Stromal cell of bone marrow (primary cell): ENCODE results near the gene EYA2.
"Not testable (repeated sequence)": the region's sequence is repeated elsewhere in the genome, so short reads cannot be mapped to it uniquely, and the experiment has no call there.

Experiments
- DNase-seq: peaks from one replicate; pipeline ENCODE4 v3.0.0-alpha.2; 2012; ENCODE audit warnings: low read depth

The EYA2 gene

DNA sequence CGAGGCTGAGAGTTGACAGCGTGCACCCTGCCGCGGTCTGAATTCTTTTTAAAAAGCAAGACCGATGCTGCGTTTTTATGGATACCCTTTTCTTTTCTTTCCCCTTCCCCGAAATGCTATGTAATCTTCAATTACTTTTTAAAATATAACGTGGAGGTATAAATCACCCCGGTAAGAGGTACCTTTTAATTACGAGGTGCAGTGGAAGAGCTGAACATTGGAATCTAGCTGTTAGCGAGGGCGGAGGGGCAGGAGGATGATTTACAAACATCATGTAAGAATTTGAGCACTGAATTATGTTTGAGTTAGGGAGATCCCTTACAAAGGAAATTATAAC lies 1.2 kb downstream of the EYA2 start:
- DNase-seq, result no peak

DNA sequence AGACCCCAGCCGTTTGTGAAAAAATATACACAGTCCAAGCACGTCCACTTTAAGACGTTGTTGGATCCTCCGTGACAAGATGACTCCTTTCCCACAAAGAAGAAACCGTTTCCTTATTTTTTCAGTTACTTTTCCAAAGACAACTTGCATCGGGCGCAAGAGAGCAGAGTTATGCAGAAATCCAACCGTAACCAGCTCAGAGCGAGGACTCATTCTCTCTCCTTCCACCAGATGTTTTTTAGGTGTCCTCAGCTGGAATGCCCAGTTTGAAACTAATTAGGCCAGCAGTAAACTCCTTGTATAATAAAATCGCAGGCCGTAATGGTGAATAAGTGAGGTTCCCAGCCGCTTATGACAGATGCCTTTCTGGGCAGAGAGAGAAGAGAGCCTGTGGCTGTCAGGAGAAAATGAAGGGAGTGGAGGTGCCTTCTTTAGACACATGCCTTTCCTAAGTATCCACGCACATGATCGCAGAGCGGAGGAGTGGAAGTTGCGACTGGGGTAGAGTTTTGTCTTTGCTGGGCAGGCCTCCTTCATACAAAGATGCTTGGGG lies 2.8 kb downstream of the EYA2 start:
- no peak for DNase-seq

DNA sequence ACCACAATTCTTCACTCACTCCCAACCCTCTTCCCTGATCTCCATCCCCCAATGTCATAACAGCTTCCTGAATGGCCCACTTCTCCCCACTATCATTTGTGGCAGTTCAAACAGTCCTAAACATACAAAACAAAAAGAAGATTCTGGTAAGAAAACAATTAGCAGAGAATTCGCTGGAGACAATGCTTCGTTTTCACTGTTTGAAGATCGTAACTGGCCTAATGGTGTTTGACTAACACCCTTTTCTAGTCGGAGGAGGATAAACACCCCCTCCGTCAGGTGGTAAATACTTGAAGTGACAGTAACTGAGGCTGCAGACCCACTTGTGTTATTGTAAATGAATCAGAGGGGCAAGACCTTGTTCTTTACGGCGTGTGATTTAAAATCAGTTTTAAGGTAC lies 3.8 kb downstream of the EYA2 start:
- DNase-seq, result no peak

DNA sequence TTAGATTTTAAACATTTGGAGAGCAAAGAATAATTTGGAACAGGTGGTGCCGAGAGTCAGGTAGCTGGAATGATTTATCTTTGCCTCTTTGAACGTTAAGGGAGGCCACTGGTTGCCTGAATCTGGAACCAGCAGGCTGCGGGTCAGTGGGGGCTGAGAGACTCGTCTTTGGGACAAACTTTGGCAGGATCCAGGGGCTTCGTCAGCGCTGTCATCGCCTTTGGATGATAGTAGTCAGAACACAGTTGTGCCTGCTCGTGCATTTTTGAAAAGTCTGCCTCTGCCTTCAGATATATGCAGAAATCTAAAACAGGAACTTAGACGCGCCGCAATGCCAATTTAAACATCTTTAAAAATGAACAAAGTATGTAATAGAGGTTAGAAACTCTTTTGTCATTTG lies 5.0 kb downstream of the EYA2 start:
- DNase-seq, result no peak

DNA sequence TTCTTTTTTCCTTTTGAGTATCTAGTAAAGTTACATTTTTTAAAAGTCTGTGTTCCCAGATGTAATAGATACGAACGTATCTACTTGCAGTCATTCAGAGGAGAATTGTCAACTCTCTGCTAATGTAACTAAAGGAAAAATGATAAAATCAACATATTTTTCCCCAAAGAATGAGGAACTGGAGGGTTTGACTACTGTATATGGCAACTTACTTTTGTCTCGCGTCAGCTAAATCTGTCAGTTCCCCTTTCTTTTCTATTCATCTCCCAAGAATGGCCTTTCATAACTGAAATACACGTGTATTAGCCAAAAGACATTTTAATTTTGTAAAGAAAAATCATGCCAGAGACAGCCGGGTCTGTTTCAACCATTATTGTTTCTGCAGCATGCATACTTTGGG lies 5.4 kb downstream of the EYA2 start:
- no peak for DNase-seq

DNA sequence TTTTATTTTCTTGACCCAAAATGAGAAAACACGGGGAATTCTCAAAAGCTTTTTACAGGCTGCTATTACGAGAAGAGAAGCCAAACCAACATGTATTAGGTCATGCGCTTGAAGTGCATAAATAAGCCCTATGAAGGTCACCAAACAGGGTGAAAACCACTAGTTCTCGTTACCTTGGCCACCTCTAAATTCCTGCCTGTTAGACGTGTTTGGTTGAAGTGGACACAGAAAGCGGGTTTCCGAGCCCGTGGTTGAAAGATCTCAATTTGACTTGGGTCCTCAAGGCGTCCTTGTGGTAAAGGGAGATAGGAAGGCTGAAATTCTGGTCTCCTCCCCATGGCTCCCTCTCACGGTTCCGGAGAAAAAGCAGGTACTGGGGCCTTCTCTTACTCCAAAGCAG lies 6.2 kb downstream of the EYA2 start:
- DNase-seq, result no peak

DNA sequence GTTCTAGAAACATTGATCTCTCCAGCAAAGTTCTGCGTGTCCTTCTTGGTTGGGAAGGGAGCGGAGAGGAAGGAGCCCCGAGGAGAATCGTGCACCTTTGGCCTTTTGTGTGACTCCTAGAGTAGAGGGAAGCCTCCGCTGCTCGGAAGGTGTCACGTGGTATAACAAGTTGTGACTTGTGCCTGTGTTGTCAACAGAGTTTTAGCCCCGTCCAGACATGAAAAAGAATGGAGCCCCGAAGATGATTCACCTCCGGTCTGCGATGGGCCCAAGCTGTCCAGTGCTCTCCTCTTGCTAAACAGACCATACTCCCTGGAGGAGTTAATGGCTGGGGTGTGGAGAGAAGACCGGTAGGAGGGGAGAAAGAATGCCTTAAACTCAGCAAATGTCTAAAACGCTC lies 7.0 kb downstream of the EYA2 start:
- DNase-seq, result no peak

DNA sequence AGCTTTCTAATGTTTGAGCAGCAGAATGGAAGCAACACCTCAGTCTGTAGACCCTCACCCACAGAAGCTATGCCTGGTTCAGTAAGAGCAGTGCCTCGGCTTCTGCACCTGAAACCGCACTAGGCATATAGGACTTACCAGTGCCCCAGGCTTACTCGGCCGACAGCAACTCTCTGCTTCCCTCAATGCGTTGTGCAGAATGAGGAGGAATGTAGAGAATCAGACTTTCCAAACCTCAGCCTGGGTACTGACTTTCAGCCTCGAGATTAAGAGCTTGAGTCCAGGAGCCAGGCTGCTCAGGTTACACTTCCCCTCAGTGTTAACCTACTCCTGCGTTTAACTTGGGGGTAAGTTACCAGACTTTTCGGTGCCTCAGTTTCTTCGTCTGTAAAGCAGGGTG lies 8.6 kb downstream of the EYA2 start:
- no peak for DNase-seq

DNA sequence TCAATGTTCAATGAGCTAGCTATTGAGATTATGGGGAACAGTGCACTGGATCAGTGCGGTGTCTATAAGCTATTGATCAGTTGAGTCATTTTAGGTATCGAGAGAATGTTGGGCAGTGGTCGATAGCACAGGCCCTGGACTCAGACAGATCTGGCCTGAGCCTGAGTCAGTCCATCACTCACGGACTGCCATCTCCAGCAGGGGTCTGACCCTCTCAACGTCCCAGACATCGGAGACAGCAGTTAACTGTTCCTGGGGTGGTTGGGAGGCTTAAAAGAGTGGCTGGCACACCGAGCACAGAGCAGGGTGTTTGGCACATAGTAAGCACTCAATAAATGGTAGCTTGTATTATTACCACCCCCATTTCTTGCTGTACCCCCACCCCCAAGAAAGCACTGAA lies 9.3 kb downstream of the EYA2 start:
- DNase-seq, result no peak

DNA sequence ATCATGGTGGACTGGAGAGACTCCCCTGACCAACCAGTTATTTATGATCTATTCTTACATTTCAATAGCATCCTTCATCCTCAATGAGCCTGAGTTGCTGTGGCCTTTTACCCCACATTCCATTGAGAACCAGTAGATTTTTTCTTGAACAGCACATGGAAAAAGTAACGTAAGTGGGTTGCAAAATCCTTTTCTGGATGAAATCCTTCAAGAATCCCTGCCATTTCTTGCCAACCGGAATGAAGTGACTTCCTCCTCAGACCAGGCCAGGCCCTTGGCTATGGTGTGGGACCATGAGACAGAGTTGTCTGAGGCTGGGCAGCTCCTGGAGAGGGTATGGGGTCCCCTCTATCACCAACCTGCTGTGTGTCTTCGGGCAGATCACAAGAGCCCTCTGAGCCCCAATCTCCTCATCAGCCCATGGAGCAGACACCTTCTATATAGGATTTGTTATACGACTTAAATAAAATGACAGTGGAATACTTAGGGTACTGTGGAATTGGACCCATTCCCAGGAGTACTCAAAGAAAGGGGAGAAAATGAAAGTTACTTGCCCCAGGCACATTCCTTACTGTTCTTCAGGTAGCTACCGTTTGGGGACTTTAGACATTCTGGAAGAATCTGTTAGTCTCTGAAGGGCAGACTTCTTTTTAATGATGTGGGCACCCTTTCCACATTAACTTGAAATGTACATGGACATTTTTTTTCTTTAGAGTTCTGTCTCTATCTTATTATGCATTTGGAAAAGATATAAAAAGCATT lies 10.9 kb downstream of the EYA2 start:
- DNase-seq, result no peak

DNA sequence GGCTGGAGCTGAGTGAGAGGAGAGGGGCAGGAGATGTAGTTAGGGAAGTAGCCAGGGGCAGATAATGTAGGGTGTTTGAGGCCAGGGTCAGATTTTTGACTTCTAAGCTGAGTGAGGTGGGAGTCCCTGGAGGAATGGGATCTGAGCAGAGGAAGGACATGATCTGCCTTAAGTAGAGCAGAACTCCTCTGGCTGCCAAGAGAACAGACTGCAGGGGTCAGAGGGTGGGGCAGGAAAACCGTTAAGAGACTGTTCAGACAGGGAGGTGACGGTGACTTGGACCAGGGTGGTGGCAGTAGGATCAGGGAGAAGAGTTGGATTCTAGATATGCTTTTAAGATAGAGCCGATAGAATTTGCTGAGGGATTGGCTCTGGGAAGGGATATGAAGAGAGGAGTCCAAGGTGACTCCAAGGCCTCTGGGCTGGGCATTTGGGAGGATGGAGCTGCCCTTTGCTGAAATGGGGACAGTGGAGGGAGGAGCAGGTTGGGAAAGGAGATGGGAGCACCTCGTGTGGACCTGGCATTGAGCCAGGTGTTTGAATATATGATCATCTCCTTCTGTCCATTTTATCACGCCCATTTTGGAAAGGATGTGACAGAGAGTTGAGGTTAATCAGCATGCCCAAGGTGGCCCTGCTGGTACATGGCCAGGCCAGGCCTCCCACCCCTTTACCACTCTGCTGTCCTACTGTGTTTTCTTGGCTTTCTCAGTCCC lies 18.8 kb downstream of the EYA2 start:
- DNase-seq, result no peak

DNA sequence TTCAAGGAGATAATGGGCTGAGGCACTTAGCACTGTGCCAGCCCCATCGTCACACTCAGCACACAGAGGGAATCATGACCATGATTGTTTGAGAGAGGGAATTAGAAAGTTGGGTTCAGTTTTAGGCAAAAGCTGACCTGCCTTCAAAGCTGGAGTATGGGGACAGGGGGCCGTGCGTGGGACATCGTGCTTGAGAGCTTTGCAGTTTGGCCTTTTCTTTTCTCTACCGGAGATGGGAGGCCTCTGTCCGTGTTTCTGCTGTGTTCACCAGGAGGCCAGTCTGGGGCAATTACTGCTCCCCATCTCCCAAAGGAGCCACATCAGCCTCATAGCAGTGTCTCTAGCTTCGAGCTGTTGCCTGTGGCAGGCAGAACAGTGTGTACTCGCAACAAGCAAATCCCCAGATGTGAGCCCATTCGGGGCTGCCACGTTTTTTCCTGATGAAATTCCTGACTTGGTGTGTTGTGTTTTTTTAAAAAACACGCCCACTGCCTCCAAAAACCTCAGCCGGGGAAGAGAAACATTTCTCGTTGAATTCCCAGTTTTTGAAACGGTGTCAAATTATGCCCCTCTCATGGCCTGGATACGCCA lies 20.2 kb downstream of the EYA2 start:
- peak; percentile 50 for DNase-seq

DNA sequence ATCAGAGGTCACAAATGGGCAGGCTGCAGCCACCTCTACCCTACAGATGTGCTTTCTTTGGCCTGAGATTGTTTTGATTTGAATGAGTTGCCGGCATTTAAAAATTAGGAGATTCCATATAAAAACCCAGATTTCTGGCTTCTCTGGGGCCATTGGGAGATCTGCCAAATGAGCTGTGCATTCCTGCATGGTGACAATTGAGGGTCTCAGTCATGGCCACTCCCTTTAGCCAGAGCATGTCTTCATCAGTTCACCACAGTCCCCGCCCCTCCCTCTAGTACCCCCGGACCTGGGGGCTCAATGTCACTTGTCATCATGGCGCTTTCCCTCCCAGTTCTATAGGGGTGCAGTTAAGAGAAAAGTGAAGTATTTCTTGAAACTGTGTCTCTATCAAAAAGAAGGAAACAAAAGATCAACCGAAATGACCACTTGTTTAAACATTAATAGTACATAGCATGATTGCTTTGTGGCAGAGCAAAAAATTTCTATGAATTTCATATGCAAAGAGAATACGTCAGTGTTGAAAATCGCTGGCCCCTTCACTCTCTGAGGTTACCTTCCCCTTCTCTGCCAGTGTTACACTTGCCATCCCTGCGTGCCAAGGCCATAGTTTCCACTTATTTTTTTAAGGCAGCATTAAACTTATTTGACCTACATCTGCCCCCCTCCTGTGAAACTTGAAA lies 21.1 kb downstream of the EYA2 start:
- DNase-seq, result no peak

DNA sequence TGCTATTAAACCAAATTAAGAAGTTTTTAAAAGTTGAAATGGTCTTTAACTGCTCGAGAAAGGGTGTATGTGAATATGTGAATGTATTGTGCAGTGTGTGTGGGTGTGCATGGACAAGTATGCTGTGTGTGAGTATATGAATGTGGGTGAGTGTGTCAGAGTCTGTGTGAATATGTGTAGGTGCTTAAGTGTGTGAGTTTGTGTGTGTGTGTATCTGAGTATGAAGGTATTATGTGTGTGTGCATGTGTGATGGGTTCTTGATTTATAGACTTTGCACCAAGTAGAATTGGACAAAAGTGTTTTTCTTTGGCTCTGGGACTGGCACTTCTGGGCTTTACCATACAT lies 21.6 kb downstream of the EYA2 start:
- no peak for DNase-seq

DNA sequence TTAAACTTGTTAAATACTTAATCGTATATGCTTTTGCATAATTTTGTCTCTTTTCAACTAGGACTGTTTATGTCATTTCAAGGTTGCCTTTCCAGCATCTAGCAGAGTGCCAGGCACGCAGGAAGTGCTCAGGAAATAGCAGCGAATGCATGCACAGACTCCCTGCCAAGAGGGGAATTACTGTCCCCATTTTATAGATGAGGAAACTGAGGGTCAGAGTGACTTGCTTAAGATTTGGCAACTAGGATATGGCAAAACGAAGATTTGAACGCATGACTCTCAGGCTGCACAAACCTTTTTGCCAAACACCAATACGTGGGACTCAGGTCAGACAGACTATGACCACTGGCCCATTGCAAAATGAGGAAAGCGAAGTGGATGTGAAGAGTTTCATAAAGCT lies 22.5 kb downstream of the EYA2 start:
- no peak for DNase-seq

DNA sequence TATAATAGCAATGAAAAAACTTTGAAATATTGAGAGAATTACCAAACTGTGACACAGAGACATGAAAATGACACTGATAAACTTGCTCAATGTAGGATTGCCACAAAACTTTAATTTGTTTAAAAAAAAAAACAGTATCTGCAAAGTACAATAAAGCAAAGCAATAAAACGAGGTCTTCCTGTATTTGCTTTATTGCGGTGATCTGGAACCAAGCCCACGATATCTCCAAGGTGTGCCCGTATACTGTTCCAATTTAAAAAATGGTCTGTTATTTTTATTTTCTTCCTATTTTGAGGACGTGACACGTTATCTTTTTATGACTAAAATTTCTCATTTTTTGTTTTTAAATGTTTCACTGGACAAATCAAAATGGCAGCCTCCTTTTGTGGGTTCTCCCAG lies 25.5 kb downstream of the EYA2 start:
- no peak for DNase-seq

DNA sequence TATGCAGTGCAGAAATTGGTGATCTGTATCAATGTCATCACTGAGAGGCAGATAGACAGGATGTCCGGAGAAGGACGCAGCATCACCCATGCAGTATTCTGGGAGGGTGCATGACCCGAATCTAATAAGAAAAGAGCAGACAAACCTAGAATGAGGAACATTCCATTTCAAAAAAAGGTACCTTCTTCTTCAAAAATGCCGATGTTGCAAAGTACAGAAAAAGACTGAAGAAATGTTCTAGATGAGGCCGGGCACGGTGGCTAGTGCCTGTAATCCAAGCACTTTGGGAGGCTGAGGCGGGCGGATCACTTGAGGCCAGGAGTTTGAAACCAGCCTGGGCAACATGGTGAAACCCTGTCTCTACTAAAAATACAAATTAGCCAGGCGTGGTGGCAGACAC lies 28.2 kb downstream of the EYA2 start:
- DNase-seq, result not testable (repeated sequence)

DNA sequence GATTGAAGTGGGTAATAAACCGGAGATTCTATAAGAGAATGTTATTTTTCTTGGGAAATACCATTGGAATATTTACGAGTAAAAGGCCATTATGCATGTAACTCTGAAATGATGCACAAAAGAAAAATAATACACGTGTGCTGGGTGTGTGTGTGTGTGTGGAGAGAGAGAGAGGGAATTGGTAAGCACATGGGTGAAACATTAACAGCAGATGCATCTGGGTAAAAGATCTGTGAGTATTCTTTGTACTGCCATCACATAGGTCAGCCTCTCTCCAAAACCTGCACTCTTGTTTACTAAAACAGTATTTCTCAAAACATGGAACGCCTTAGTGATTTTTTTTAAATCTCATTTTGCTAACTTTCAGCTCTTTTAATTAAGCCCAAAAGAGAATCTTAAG lies 28.9 kb downstream of the EYA2 start:
- no peak for DNase-seq

DNA sequence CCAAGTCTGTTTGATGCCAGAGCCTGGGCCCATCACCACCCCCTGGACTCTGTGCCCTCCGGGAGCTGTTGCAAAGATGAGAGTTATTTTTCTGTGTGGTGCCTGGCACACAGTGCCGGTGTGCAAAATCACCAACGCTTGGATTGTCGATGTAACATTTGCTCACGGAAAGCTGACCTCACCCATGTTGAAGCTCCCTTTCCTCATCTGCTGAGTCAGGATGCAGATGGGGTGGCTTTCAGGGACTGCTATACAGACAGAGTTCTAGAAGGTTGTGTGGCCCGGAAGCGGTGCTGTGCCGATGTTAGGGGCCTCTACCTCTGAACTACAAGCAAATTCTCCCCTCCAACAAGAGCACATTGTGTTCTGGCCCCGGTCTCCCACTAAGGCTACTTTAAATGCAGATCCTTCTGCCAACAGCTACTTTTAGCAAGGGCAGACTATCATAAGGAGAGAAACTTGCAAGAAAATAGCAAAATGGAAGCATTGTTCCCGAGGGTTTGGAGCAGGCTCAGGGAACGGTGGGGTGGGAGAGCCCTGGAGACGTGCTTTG lies 34.0 kb downstream of the EYA2 start:
- DNase-seq, result peak; percentile 67

DNA sequence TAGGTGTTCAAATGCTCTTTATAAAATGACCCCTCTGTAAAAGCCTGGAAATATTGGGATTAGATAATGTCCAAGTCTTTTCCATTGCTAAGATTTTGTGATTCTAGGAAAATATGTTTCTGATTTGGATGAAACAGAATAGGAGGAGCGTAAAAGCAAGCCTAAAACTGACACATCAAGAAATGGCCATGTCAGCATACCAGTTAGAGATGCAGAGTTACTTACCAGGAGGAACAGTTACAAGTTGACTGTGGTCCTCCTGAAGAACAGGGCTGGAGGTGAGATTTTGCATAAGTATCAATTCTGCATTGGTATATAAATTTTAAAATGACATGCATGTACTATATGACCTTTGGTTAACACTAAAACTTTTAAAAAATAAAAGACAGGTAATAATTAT lies 35.3 kb downstream of the EYA2 start:
- DNase-seq, result no peak

DNA sequence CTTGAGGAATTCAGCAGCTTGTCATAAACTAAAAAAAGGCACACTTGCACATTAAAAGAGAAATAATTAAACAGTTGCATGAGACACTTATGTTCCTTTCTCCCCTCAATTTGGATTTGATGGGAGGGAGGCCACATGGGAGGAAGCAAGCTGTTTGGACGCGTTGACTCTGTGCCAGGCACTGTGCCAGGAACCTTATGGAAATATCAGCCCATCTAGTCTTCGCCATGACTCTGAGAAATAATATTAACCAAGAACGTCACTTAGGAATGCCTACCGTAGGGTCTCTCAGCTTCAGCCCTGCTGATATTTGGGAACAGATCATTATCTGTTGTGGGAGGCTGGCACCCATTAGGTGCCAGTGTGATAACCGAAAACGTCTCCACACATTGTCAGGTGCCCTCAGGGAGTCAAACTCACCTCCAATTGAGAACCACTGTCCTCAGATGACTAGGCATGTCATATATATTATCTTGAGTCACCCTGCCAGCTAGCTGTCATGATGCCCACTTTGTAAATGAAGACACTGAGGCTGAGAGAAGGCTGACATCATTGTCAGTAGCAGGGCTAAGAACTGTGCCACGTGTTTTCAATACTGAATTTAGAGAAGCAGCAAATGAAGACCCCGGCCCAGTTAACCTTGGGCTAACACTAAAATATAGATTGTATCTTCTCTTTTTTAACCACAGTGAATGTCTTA lies 36.1 kb downstream of the EYA2 start:
- DNase-seq, result no peak

DNA sequence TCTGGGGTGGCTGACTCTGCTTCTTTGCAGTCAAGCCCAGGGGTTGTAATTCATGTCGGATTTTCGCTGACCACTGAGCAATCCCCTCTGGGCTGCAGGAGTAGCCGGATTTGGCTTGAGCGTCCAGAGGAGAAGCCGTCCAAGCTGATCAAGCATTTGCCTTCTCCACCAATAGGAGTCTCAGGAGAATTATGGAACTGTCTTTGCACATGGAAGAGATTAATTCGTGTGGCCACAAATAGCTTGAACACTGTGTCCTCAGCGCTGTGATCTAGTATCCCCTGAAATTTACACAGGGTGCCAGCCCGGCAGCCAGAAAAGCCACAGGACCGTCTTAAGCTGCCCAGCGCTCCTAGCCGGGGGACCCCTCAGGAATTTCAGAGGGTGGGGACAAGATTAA lies 37.1 kb downstream of the EYA2 start:
- DNase-seq, result peak; percentile 68
